Hippocampal formation (tissue), 2 donors: ENCODE data around the gene NOXA1.

Experiments
- DNase-seq, 2 donors: peaks; one replicate each; lab custom pipeline; 2025; lab: John Stamatoyannopoulos, UW

NOXA1 gene

GRCh38 chr9:137423514-137424291, 510 bp downstream of the NOXA1 start:
- no peak for DNase-seq

GRCh38 chr9:137426018-137426681, 3.0 kb downstream of the NOXA1 start:
- DNase-seq, result no peak

GRCh38 chr9:137427454-137428310, 4.5 kb downstream of the NOXA1 start:
- DNase-seq, result no peak

- no peak for DNase-seq
Measured at GRCh38 chr9:137428311-137428630, 5.1 kb downstream of the NOXA1 start.

GRCh38 chr9:137428841-137429545, 5.8 kb downstream of the NOXA1 start:
- DNase-seq, result no peak

GRCh38 chr9:137429546-137429890, 6.3 kb downstream of the NOXA1 start:
- no peak for DNase-seq

GRCh38 chr9:137429974-137430722, 7.0 kb downstream of the NOXA1 start:
- DNase-seq, result no peak

GRCh38 chr9:137430723-137431415, 7.7 kb downstream of the NOXA1 start:
- DNase-seq, result no peak

GRCh38 chr9:137431416-137431931, 8.3 kb downstream of the NOXA1 start:
- no peak for DNase-seq

- no peak for DNase-seq
Measured at GRCh38 chr9:137432687-137433348, 9.6 kb downstream of the NOXA1 start.

GRCh38 chr9:137433349-137433915, 10.2 kb downstream of the NOXA1 start:
- DNase-seq, result no peak

GRCh38 chr9:137433916-137434431, 10.8 kb downstream of the NOXA1 start:
- no peak for DNase-seq

GRCh38 chr9:137434498-137435380, 11.5 kb downstream of the NOXA1 start:
- DNase-seq, result no peak

- DNase-seq, result no peak
Measured at GRCh38 chr9:137435381-137435891, 12.2 kb downstream of the NOXA1 start.

GRCh38 chr9:137435980-137436760, 13.0 kb downstream of the NOXA1 start:
- DNase-seq, result no peak

- DNase-seq, result no peak
Measured at GRCh38 chr9:137436761-137437600, 13.8 kb downstream of the NOXA1 start.
